Keratinocyte (primary cell): ENCODE measurements around the gene PRODH2.

Experiments used
- EZH2 ChIP-seq: IDR thresholded peaks from one replicate; pipeline ENCODE4 v1.6.1; 2012; ENCODE audit warnings: inconsistent platforms, mild to moderate bottlenecking, low read length, moderate library complexity
- TF ChIP-seq, protein P1 (sequence below), 3 experiments: IDR thresholded peaks in 1 of 3; conservative IDR thresholded peaks in 1 of 3; optimal IDR thresholded peaks in 1 of 3; 2 replicates in 2 of 3; 3 replicates in 1 of 3; pipeline versions ENCODE3 to v1.5.1; 2011; ENCODE audit warnings: low read length in 3 of 3, mild to moderate bottlenecking in 3 of 3, moderate library complexity in 2 of 3, control low read depth in 1 of 3, inconsistent platforms in 1 of 3; ENCODE audit not compliant: insufficient read depth in 2 of 3; ENCODE audit errors: extremely low read depth in 1 of 3

DNA sequence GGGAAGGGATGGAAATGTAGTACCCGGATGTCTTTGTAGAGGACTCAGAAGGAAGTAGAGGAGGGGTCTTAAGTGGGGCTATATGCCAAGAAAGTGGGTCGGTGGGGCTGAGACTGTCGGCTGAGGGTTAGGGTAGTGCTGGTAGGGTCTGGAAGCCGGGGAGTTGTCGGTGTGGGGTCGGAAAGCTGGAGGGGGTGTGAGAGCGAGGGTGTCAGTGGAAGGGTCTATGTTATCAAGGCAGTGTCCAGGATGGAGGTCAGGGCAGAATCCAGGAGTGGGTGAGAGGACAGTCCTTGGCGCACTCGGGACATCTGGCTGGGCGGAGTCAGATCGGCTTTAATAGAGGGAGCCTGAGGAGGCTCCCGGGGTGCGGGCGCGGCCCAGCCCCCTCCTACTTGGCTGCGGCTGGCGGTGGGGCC is 57.5 kb downstream of the PRODH2 start:
- TF ChIP-seq, protein P1, sequence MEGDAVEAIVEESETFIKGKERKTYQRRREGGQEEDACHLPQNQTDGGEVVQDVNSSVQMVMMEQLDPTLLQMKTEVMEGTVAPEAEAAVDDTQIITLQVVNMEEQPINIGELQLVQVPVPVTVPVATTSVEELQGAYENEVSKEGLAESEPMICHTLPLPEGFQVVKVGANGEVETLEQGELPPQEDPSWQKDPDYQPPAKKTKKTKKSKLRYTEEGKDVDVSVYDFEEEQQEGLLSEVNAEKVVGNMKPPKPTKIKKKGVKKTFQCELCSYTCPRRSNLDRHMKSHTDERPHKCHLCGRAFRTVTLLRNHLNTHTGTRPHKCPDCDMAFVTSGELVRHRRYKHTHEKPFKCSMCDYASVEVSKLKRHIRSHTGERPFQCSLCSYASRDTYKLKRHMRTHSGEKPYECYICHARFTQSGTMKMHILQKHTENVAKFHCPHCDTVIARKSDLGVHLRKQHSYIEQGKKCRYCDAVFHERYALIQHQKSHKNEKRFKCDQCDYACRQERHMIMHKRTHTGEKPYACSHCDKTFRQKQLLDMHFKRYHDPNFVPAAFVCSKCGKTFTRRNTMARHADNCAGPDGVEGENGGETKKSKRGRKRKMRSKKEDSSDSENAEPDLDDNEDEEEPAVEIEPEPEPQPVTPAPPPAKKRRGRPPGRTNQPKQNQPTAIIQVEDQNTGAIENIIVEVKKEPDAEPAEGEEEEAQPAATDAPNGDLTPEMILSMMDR (optimal IDR thresholded peaks at IDR 0.05 in 1 of 3, IDR thresholded peaks at IDR 0.05 in 1 of 3, conservative IDR thresholded peaks at IDR 0.05 in 1 of 3; ENCODE audit: extremely low read depth in 1 of 3, insufficient read depth in 2 of 3, low read length in 3 of 3): no peak
- TF ChIP-seq EZH2: no peak
